HepG2 (cell line): ENCODE results near the gene MEX3C. TPM values are rescaled to one million over a fixed set of nuclear protein-coding genes. Genes with fewer than 3 reads are reported as not detected.

Source experiments
- BCL6 ChIP-seq: IDR thresholded peaks from 2 replicates; pipeline ENCODE4 v1.6.1; 2016; ENCODE audit warnings: missing genetic modification reagents, missing compliant biosample characterization
- CEBPG ChIP-seq: IDR thresholded peaks from 2 replicates; pipeline ENCODE4 v1.6.1; 2016
- EP300 ChIP-seq, 3 experiments: sonication (generic) in 1 of 3; formaldehyde crosslinking in 1 of 3; IDR thresholded peaks; 2 replicates each; pipeline versions ENCODE4 v1.5.1 to v1.6.1; 2011 to 2020; ENCODE audit warnings: low read depth in 2 of 3, low read length in 2 of 3, borderline replicate concordance in 1 of 3, improper control_type of control experiment in 1 of 3, mild to moderate bottlenecking in 1 of 3, missing genetic modification reagents in 1 of 3, moderate library complexity in 1 of 3
- ETV6 ChIP-seq: sonication (generic); formaldehyde crosslinking; conservative IDR thresholded peaks from 2 replicates; pipeline ENCODE4 v1.4.0; 2020; ENCODE audit warnings: missing genetic modification reagents
- JUND ChIP-seq: sonication (generic); formaldehyde crosslinking; IDR thresholded peaks from 2 replicates; pipeline ENCODE4 v1.8.0; 2022; ENCODE audit warnings: mild to moderate bottlenecking, missing genetic modification reagents
- KMT2A ChIP-seq: sonication (generic); formaldehyde crosslinking; IDR thresholded peaks from 2 replicates; pipeline ENCODE4 v1.4.0; 2020; ENCODE audit warnings: missing genetic modification reagents
- MIXL1 ChIP-seq: IDR thresholded peaks from 2 replicates; pipeline ENCODE4 v1.6.1; 2016
- MYNN ChIP-seq: sonication (generic); formaldehyde crosslinking; IDR thresholded peaks from 2 replicates; pipeline ENCODE4 v1.4.0; 2020; ENCODE audit warnings: mild to moderate bottlenecking, low read depth, missing genetic modification reagents
- NFRKB ChIP-seq: fragments of 450-650 bp; IDR thresholded peaks from 2 replicates; pipeline ENCODE4 v1.6.1; 2017
- NFYC ChIP-seq: IDR thresholded peaks from 2 replicates; pipeline ENCODE4 v1.6.1; 2016; ENCODE audit warnings: missing genetic modification reagents, missing compliant biosample characterization
- RFXAP ChIP-seq: sonication (generic); formaldehyde crosslinking; IDR thresholded peaks from 2 replicates; pipeline ENCODE4 v1.4.0; 2020; ENCODE audit warnings: missing genetic modification reagents, borderline replicate concordance
- SIX4 ChIP-seq: sonication (generic); formaldehyde crosslinking; IDR thresholded peaks from 2 replicates; pipeline ENCODE4 v1.4.0; 2020; ENCODE audit warnings: missing genetic modification reagents
- SOX5 ChIP-seq: IDR thresholded peaks from 2 replicates; pipeline ENCODE4 v1.6.1; 2016; ENCODE audit warnings: borderline replicate concordance
- SOX6 ChIP-seq, 2 experiments: fragments of 450-650 bp in 1 of 2; sonication (generic) in 1 of 2; formaldehyde crosslinking in 1 of 2; IDR thresholded peaks; 2 replicates each; pipeline versions ENCODE4 v1.4.0 to v1.6.1; 2017 to 2020; ENCODE audit warnings: antibody characterized with exemption in 1 of 2, mild to moderate bottlenecking in 1 of 2, missing genetic modification reagents in 1 of 2
- YY1 ChIP-seq: IDR thresholded peaks from 2 replicates; pipeline ENCODE4 v1.6.1; 2011; ENCODE audit warnings: low read length, low read depth, moderate library complexity, mild to moderate bottlenecking; ENCODE audit not compliant: insufficient read depth, insufficient replicate concordance
- ZBTB26 ChIP-seq: IDR thresholded peaks from 2 replicates; pipeline ENCODE4 v1.6.1; 2016; ENCODE audit warnings: missing compliant biosample characterization, missing genetic modification reagents, borderline replicate concordance
- ZFAT ChIP-seq: sonication (generic); formaldehyde crosslinking; conservative IDR thresholded peaks from 2 replicates; pipeline ENCODE4 v1.8.1; 2023; ENCODE audit warnings: missing genetic modification reagents, inconsistent platforms
- ZNF318 ChIP-seq: sonication (generic); formaldehyde crosslinking; IDR thresholded peaks from 2 replicates; pipeline ENCODE4 v1.4.0; 2020; ENCODE audit warnings: mild to moderate bottlenecking, missing genetic modification reagents
- ZNF543 ChIP-seq: sonication (generic); formaldehyde crosslinking; IDR thresholded peaks from 2 replicates; pipeline ENCODE4 v1.4.0; 2020; ENCODE audit warnings: mild to moderate bottlenecking, missing genetic modification reagents
- ZNF724P ChIP-seq: sonication (generic); formaldehyde crosslinking; IDR thresholded peaks from 2 replicates; pipeline ENCODE4 v1.8.0; 2022; ENCODE audit warnings: missing genetic modification reagents, borderline replicate concordance
- polyA plus RNA-seq, 8 experiments: library from polyadenylated mRNA; depleted of rRNA in 3 of 8; stranded (reverse) in 7 of 8; unstranded in 1 of 8; fragments of >200 nt; fragmentation: Illumina TruSeq in 4 of 8; extraction: Trizol in 4 of 8; gene quantifications; 2 replicates each; pipeline versions ENCODE4 v1.2.1 to v1.2.3, GENCODE V29; 2011 to 2016; ENCODE audit warnings: low read depth in 4 of 8, missing spikeins in 1 of 8, mixed read lengths in 1 of 8; ENCODE audit not compliant: insufficient read depth in 1 of 8
- total RNA-seq, 5 experiments: library from RNA; depleted of rRNA; stranded (reverse); fragments of >200 nt; fragmentation: Illumina TruSeq; extraction: Trizol; gene quantifications; 2 replicates each; pipeline ENCODE4 v1.2.3, GENCODE V29; 2016; ENCODE audit warnings: low read depth in 1 of 5
- TF ChIP-seq, protein P1 (sequence below): sonication (generic); formaldehyde crosslinking; IDR thresholded peaks from 2 replicates; pipeline ENCODE4 v1.9.0; 2022; ENCODE audit warnings: low read depth, missing genetic modification reagents

Gene MEX3C
- total and polyA plus RNA-seq, 2 of the 13 experiments (the other 11 are each of a cell fraction or from before 2014, with no cell fraction given), result 34.8 to 36.4 TPM

DNA sequence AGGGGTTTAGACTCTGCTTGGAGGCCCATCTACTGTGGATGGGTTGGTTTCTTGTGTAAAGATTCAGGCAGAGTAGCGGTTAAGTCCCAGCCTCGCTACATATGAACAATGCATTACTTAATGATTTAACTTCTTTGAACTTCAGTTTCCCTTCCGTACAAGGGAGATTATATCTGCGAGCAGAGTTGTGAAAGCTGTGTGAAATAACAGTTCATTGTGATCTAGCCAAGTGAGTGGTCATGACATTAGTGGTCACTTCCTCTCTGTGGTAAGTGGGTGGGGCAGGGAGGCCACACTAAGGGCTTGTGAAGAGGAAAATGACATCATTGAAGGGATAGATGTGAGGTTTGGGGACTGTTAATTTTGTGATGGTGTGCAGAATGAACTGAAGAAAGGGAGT is 14.1 kb upstream of the MEX3C start (continued):
- no peak for TF ChIP-seq ZNF318
- no peak for TF ChIP-seq RFXAP (CRISPR knock-in tag)
- TF ChIP-seq MYNN, result no peak
- no peak for TF ChIP-seq MIXL1
- TF ChIP-seq JUND, result no peak
- no peak for TF ChIP-seq NFYC
- peak in 1 of 2 experiments; percentile 32; a peak in 1 of 4 replicates for TF ChIP-seq EP300 (IDR thresholded peaks at IDR 0.05; ENCODE audit: low read depth in 2 of 2, low read length in 2 of 2)
- peak; percentile 49; the same call in 1 of the 2 replicates for TF ChIP-seq EP300 (CRISPR knock-in tag; IDR thresholded peaks at IDR 0.05; ENCODE audit: borderline replicate concordance)
- peak; percentile 85; the same call in 1 of the 2 replicates for TF ChIP-seq SOX5
- TF ChIP-seq SIX4 (CRISPR knock-in tag), result no peak
- TF ChIP-seq YY1, result no peak
- no peak for TF ChIP-seq SOX6 (IDR thresholded peaks at IDR 0.05)
- peak; percentile 50; the same call in 1 of the 2 replicates for TF ChIP-seq SOX6 (CRISPR knock-in tag; IDR thresholded peaks at IDR 0.05)
- TF ChIP-seq NFRKB, result no peak
- TF ChIP-seq ZBTB26 (CRISPR knock-in tag), result no peak
- TF ChIP-seq CEBPG (CRISPR knock-in tag), result peak; percentile 38; the same call in 1 of the 2 replicates
- no peak for TF ChIP-seq ZNF543 (CRISPR knock-in tag)
- no peak for TF ChIP-seq KMT2A
- TF ChIP-seq ZFAT (CRISPR knock-in tag), result no peak
- no peak for TF ChIP-seq ETV6 (CRISPR knock-in tag)
- TF ChIP-seq, protein P1, sequence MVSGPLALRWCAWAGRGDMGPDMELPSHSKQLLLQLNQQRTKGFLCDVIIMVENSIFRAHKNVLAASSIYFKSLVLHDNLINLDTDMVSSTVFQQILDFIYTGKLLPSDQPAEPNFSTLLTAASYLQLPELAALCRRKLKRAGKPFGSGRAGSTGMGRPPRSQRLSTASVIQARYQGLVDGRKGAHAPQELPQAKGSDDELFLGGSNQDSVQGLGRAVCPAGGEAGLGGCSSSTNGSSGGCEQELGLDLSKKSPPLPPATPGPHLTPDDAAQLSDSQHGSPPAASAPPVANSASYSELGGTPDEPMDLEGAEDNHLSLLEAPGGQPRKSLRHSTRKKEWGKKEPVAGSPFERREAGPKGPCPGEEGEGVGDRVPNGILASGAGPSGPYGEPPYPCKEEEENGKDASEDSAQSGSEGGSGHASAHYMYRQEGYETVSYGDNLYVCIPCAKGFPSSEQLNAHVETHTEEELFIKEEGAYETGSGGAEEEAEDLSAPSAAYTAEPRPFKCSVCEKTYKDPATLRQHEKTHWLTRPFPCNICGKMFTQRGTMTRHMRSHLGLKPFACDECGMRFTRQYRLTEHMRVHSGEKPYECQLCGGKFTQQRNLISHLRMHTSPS (CRISPR knock-in tag), result no peak
- no peak for TF ChIP-seq ZNF724P
- no peak for TF ChIP-seq BCL6
